Measurements from ENCODE around the gene CLASP1. TPM values are rescaled to one million over a fixed set of nuclear protein-coding genes. Genes with fewer than 3 reads are reported as not detected.

Gene CLASP1
- total and polyA plus RNA-seq, 2 of the 8 experiments (the other 6 are each of a cell fraction or from before 2014, with no cell fraction given), result 7.3 to 53.9 TPM

GRCh38 chr2:121408641-121409040 is 240.6 kb downstream of the CLASP1 start:
- no peak overlapping the region for H2AK5ac ChIP-seq (ENCODE audit: low read depth, low read length)
- no peak overlapping the region for H3K27ac ChIP-seq (ENCODE audit: low read depth, low read length)
- H3K9me3 ChIP-seq (ENCODE audit: insufficient read depth in 2 of 2, low read depth in 1 of 2, low read length in 1 of 2), result no peaks in the 10 kb centered on the region
- no peak overlapping the region for H3K4me3 ChIP-seq (ENCODE audit: extremely low read depth in 1 of 4, insufficient read depth in 2 of 4, low read depth in 3 of 4, low read length in 4 of 4)
- H2AFZ ChIP-seq (ENCODE audit: low read length), result no peak overlapping the region
- H3K18ac ChIP-seq (ENCODE audit: extremely low read depth, low read length), result no peak overlapping the region
- no peaks in the 10 kb centered on the region for H3K27me3 ChIP-seq (replicated peaks in 1 of 4; ENCODE audit: control insufficient read depth in 3 of 4, extremely low read depth in 1 of 4, insufficient read depth in 3 of 4, low read length in 3 of 4)
- H3K23me2 ChIP-seq (ENCODE audit: low read depth, low read length), result no peaks in the 10 kb centered on the region
- H2BK120ac ChIP-seq (replicated peaks; ENCODE audit: low read depth, low read length), result no peak overlapping the region
- POLR2A ChIA-PET (ENCODE audit: partially characterized antibody), result no interaction called here
- no peak overlapping the region for H4K8ac ChIP-seq (ENCODE audit: extremely low read depth, insufficient read depth, low read length)
- H3K23ac ChIP-seq (ENCODE audit: insufficient read length), result no peak overlapping the region
- H3K4me1 ChIP-seq (replicated peaks in 1 of 4; ENCODE audit: control insufficient read depth in 3 of 4, insufficient read depth in 4 of 4, low read length in 3 of 4), result no peaks in the 10 kb centered on the region
- WGBS, 2 experiments (ENCODE audit: extremely low coverage in 1 of 2, insufficient coverage in 1 of 2, insufficient read length in 1 of 2, insufficient replicate concordance in 2 of 2, low coverage in 1 of 2, low lambda C conversion rate in 2 of 2, missing lambda C conversion rate in 1 of 2), result 91% methylated on average over 3 of the region's 3 CpGs; no CpG with 5 or more reads in 1 of the 2 experiments
- DNase-seq (ENCODE audit: low read depth in 1 of 2, low spot score in 2 of 2) (no peak), FAIRE-seq (no peak)
- no peak overlapping the region for H3K56ac ChIP-seq (replicated peaks; ENCODE audit: insufficient read length, low read depth, low read length)
- H3K4ac ChIP-seq (replicated peaks; ENCODE audit: insufficient read length, low read depth, low read length), result no peak overlapping the region
- CTCF ChIA-PET (ENCODE audit: partially characterized antibody), result interaction anchor here (2.6 kb wide), 1 partner anchor 21 kb away, joined by 7 read pairs; no protein-coding TSS in a partner anchor
- H2BK20ac ChIP-seq (ENCODE audit: low read length), result no peak overlapping the region
- H3K4me2 ChIP-seq (ENCODE audit: insufficient read depth in 1 of 2, low read depth in 2 of 2, low read length in 2 of 2), result no peak overlapping the region
- H2BK12ac ChIP-seq (ENCODE audit: low read depth, low read length), result no peak overlapping the region
- H2BK5ac ChIP-seq (ENCODE audit: low read depth, low read length), result no peak overlapping the region
- H3K14ac ChIP-seq (ENCODE audit: insufficient read length), result no peak overlapping the region
- no peak overlapping the region for H2BK15ac ChIP-seq (ENCODE audit: low read length)
- H4K91ac ChIP-seq (replicated peaks; ENCODE audit: insufficient read length, low read length), result no peak overlapping the region
- no peaks in the 10 kb centered on the region for H3K79me1 ChIP-seq (ENCODE audit: low read depth, low read length)
- peaks cover 2 to 36% (median 12%) of the 10 kb centered on the region in 4 experiments; a peak in 5 of 8 replicates for H3K36me3 ChIP-seq (ENCODE audit: control insufficient read depth in 2 of 4, insufficient read depth in 4 of 4, low read length in 3 of 4)
- H3K9ac ChIP-seq (replicated peaks in 1 of 4; ENCODE audit: extremely low read depth in 1 of 4, low read depth in 3 of 4, low read length in 3 of 4), result no peak overlapping the region
- H3K79me2 ChIP-seq (ENCODE audit: control insufficient read depth in 1 of 2, insufficient read depth in 2 of 2, low read length in 2 of 2), result no peaks in the 10 kb centered on the region
- no peak overlapping the region for H4K5ac ChIP-seq (ENCODE audit: insufficient read length, low read depth, low read length)
- peaks cover 0 to 1% of the 10 kb centered on the region in 2 experiments for H4K20me1 ChIP-seq (replicated peaks in 1 of 2; ENCODE audit: control insufficient read depth in 1 of 2, insufficient read depth in 2 of 2, low read length in 2 of 2)
- TF ChIP-seq CBX5 (IDR thresholded peaks at IDR 0.05; ENCODE audit: low read depth, low read length) (no peak), CHD1 (IDR thresholded peaks at IDR 0.05; ENCODE audit: low read depth, low read length) (no peak), SP4 (IDR thresholded peaks at IDR 0.05; ENCODE audit: low read length) (no peak), CBX8 (IDR thresholded peaks at IDR 0.05; ENCODE audit: borderline replicate concordance, low read depth, low read length) (no peak)

Measured in H1 (cell line).